Liver (tissue), 9 donors: Measurements from ENCODE around the gene KLHL20. TPM values are rescaled to one million over a fixed set of nuclear protein-coding genes. Genes with fewer than 3 reads are reported as not detected.
"Not testable (repeated sequence)": the region's sequence is repeated elsewhere in the genome, so short reads cannot be mapped to it uniquely, and the experiment has no call there.

ENCODE experiments used
- DNase-seq: peaks from one replicate; pipeline ENCODE4 v3.0.0-alpha.2; 2017; ENCODE audit warnings: low spot score
- H3K27ac ChIP-seq, 2 donors: one replicate each; pipeline ENCODE4 v1.7.0; 2013; ENCODE audit warnings: inconsistent platforms in 2 of 2, low read length in 2 of 2, control low read depth in 1 of 2, low read depth in 1 of 2, mild to moderate bottlenecking in 1 of 2
- H3K27me3 ChIP-seq, 4 donors: one replicate each; pipeline versions ENCODE4 v1.6.1 to v1.7.0; 2013; ENCODE audit warnings: low read length in 3 of 4, inconsistent platforms in 1 of 4, mild to moderate bottlenecking in 1 of 4, moderate library complexity in 1 of 4; ENCODE audit not compliant: control insufficient read depth in 4 of 4, insufficient read depth in 4 of 4
- H3K36me3 ChIP-seq, 4 donors: one replicate each; pipeline versions ENCODE4 v1.6.1 to v1.7.0; 2013; ENCODE audit warnings: low read length in 3 of 4, mild to moderate bottlenecking in 3 of 4, low read depth in 1 of 4, moderate library complexity in 1 of 4; ENCODE audit not compliant: control insufficient read depth in 4 of 4, insufficient read depth in 3 of 4
- H3K4me1 ChIP-seq, 4 donors: one replicate each; pipeline versions ENCODE4 v1.6.1 to v1.7.0; 2013; ENCODE audit warnings: low read length in 3 of 4, mild to moderate bottlenecking in 3 of 4, moderate library complexity in 1 of 4; ENCODE audit not compliant: control insufficient read depth in 4 of 4, insufficient read depth in 4 of 4
- H3K4me3 ChIP-seq, 3 donors: one replicate each; pipeline versions ENCODE4 v1.6.1 to v1.7.0; 2013; ENCODE audit warnings: low read length in 3 of 3, control low read depth in 1 of 3, low read depth in 1 of 3, mild to moderate bottlenecking in 1 of 3
- H3K9ac ChIP-seq, 2 donors: one replicate each; pipeline ENCODE4 v1.7.0; 2013; ENCODE audit warnings: low read length in 2 of 2, mild to moderate bottlenecking in 2 of 2, moderate library complexity in 2 of 2, control low read depth in 1 of 2, low read depth in 1 of 2
- H3K9me3 ChIP-seq, 4 donors: one replicate each; pipeline versions ENCODE4 v1.6.1 to v1.7.0; 2013; ENCODE audit warnings: low read length in 3 of 4; ENCODE audit not compliant: control insufficient read depth in 4 of 4
- CTCF ChIP-seq: fragments of 150-350 bp; IDR thresholded peaks from 2 replicates; pipeline ENCODE4 v1.5.1; 2017; ENCODE audit warnings: improper control_type of control experiment, low read depth, low read length; ENCODE audit not compliant: missing input control
- EGR1 ChIP-seq, 2 donors: IDR thresholded peaks; 2 replicates each; pipeline ENCODE4 v1.6.1; 2016 to 2018; ENCODE audit warnings: antibody characterized with exemption in 2 of 2, low read depth in 2 of 2
- FOXA2 ChIP-seq: IDR thresholded peaks from 2 replicates; pipeline ENCODE4 v1.6.1; 2016; ENCODE audit warnings: antibody characterized with exemption
- HNF4A ChIP-seq, 2 donors: conservative IDR thresholded peaks; 2 replicates each; pipeline ENCODE4 v1.6.1; 2016; ENCODE audit warnings: antibody characterized with exemption in 2 of 2, mild to moderate bottlenecking in 2 of 2
- HNF4G ChIP-seq: IDR thresholded peaks from 2 replicates; pipeline ENCODE4 v1.6.1; 2016; ENCODE audit warnings: antibody characterized with exemption
- JUND ChIP-seq, 2 donors: IDR thresholded peaks; 2 replicates each; pipeline ENCODE4 v1.6.1; 2016; ENCODE audit warnings: antibody characterized with exemption in 2 of 2
- RAD21 ChIP-seq, 2 donors: IDR thresholded peaks; 2 replicates each; pipeline ENCODE4 v1.6.1; 2016; ENCODE audit warnings: antibody characterized with exemption in 2 of 2, mild to moderate bottlenecking in 2 of 2
- REST ChIP-seq: IDR thresholded peaks from 2 replicates; pipeline ENCODE4 v1.6.1; 2016; ENCODE audit warnings: antibody characterized with exemption, mild to moderate bottlenecking
- SP1 ChIP-seq: IDR thresholded peaks from 2 replicates; pipeline ENCODE4 v1.6.1; 2018; ENCODE audit warnings: antibody characterized with exemption, mild to moderate bottlenecking
- TAF1 ChIP-seq: conservative IDR thresholded peaks from 2 replicates; pipeline ENCODE4 v1.6.1; 2016; ENCODE audit warnings: antibody characterized with exemption, mild to moderate bottlenecking
- YY1 ChIP-seq: IDR thresholded peaks from 2 replicates; pipeline ENCODE4 v1.6.1; 2016; ENCODE audit warnings: antibody characterized with exemption, mild to moderate bottlenecking
- WGBS: extraction: QIAGEN DNeasy Blood & Tissue Kit; methylation state at CpG from one replicate; pipeline ENCODE4 v1.1.7; 2013; 5-methylcytosine and 5-hydroxymethylcytosine counted together
- polyA plus RNA-seq, 2 donors: library from polyadenylated mRNA; stranded (reverse) in 1 of 2; unstranded in 1 of 2; fragments of 200-250 nt in 1 of 2; fragments of >200 nt in 1 of 2; fragmentation: Nextera tagmentation in 1 of 2; extraction: Ambion mirVana in 1 of 2; gene quantifications; one replicate each; pipeline versions ENCODE4 v1.2.1 to v1.2.3, GENCODE V29; 2013 to 2015
- total RNA-seq, 2 donors: library from RNA; depleted of rRNA; stranded (reverse); fragments of >200 nt; gene quantifications; one replicate each; pipeline ENCODE4 v1.2.3, GENCODE V29; 2014
- TF ChIP-seq, protein P1 (sequence below): IDR thresholded peaks from 2 replicates; pipeline ENCODE4 v1.6.1; 2016; ENCODE audit warnings: antibody characterized with exemption
- TF ChIP-seq, protein P2 (sequence below): IDR thresholded peaks from 2 replicates; pipeline ENCODE4 v1.6.1; 2016; ENCODE audit warnings: antibody characterized with exemption
- donor health status: healthy.
- donor health status: healthy.
- donor health status: healthy.
- donor health status: healthy.
- donor health status: healthy.

Gene KLHL20
- total and polyA plus RNA-seq, 4 donors = 5.2 to 25.9 (median 9.5) TPM

- no peaks in the 10 kb centered on the region for H3K27me3 ChIP-seq
- H3K27ac ChIP-seq = no peak overlapping the region
- H3K4me3 ChIP-seq = no peak overlapping the region
- H3K9ac ChIP-seq = no peak overlapping the region
- H3K4me1 ChIP-seq = no peaks in the 10 kb centered on the region
- no peaks in the 10 kb centered on the region for H3K9me3 ChIP-seq
- no peak for DNase-seq
- no peaks in the 10 kb centered on the region for H3K36me3 ChIP-seq
- TF ChIP-seq FOXA2 (no peak), RAD21 (IDR thresholded peaks at IDR 0.05) (no peak), JUND (IDR thresholded peaks at IDR 0.05) (no peak), EGR1 (IDR thresholded peaks at IDR 0.05; ENCODE audit: low read depth in 2 of 2) (no peak), SP1 (no peak), CTCF (no peak), HNF4G (no peak), REST (no peak), HNF4A (conservative IDR thresholded peaks at IDR 0.05) (no peak), TAF1 (no peak), YY1 (no peak)
- TF ChIP-seq, protein P1, sequence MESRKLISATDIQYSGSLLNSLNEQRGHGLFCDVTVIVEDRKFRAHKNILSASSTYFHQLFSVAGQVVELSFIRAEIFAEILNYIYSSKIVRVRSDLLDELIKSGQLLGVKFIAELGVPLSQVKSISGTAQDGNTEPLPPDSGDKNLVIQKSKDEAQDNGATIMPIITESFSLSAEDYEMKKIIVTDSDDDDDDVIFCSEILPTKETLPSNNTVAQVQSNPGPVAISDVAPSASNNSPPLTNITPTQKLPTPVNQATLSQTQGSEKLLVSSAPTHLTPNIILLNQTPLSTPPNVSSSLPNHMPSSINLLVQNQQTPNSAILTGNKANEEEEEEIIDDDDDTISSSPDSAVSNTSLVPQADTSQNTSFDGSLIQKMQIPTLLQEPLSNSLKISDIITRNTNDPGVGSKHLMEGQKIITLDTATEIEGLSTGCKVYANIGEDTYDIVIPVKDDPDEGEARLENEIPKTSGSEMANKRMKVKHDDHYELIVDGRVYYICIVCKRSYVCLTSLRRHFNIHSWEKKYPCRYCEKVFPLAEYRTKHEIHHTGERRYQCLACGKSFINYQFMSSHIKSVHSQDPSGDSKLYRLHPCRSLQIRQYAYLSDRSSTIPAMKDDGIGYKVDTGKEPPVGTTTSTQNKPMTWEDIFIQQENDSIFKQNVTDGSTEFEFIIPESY = no peak
- TF ChIP-seq, protein P2, sequence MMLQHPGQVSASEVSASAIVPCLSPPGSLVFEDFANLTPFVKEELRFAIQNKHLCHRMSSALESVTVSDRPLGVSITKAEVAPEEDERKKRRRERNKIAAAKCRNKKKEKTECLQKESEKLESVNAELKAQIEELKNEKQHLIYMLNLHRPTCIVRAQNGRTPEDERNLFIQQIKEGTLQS = no peak
These were observed 32.6 kb upstream of the KLHL20 start for GRCh38 chr1:173682184-173682583.

- H3K9ac ChIP-seq, DNase-seq, H3K4me3 ChIP-seq, H3K27me3 ChIP-seq, H3K4me1 ChIP-seq, H3K9me3 ChIP-seq, H3K27ac ChIP-seq, H3K36me3 ChIP-seq: not testable (repeated sequence)
- 86% methylated on average over 4 of the region's 4 CpGs for WGBS
These were observed 30.9 kb upstream of the KLHL20 start for GRCh38 chr1:173683838-173684237.

- H3K27ac ChIP-seq, H3K27me3 ChIP-seq, H3K9ac ChIP-seq, DNase-seq, H3K9me3 ChIP-seq, H3K4me3 ChIP-seq, H3K36me3 ChIP-seq, H3K4me1 ChIP-seq: not testable (repeated sequence)
- WGBS = 85% methylated on average over 3 of the region's 3 CpGs
These were observed 29.7 kb upstream of the KLHL20 start for GRCh38 chr1:173685121-173685520.
